NCI-H82 treated with DMSO at 0.1 percent for 48 hours (cell line): ENCODE measurements around the gene SLC26A3.

Source experiments
- DNase-seq: peaks from one replicate; lab custom pipeline; 2025; ENCODE audit not compliant: unreplicated experiment; lab: John Stamatoyannopoulos, UW

Gene SLC26A3

GRCh38 chr7:107751113-107751512, 51.9 kb downstream of the SLC26A3 start:
- no peak for DNase-seq

GRCh38 chr7:107746006-107746405, 57.0 kb downstream of the SLC26A3 start:
- DNase-seq: no peak

GRCh38 chr7:107744345-107744750, 58.7 kb downstream of the SLC26A3 start:
- DNase-seq: no peak

GRCh38 chr7:107743567-107744344, 59.3 kb downstream of the SLC26A3 start, which contains the start of gene CBLL1:
CBLL1 (plus strand) TSS chr7:107744142; CDS start chr7:107744164, 22 bp downstream.
- DNase-seq: peak; percentile 89

- no peak for DNase-seq
Observed at GRCh38 chr7:107742678-107743566, 60.1 kb downstream of the SLC26A3 start.

GRCh38 chr7:107728276-107728675, 74.7 kb downstream of the SLC26A3 start:
- DNase-seq: no peak

GRCh38 chr7:107726356-107727130, 76.5 kb downstream of the SLC26A3 start:
- no peak for DNase-seq

GRCh38 chr7:107725138-107725740, 77.8 kb downstream of the SLC26A3 start:
- no peak for DNase-seq

- DNase-seq: no peak
Observed at GRCh38 chr7:107723255-107723654, 79.8 kb downstream of the SLC26A3 start.

GRCh38 chr7:107721286-107721685, 81.7 kb downstream of the SLC26A3 start:
- no peak for DNase-seq

GRCh38 chr7:107718456-107719193, 84.4 kb downstream of the SLC26A3 start:
- DNase-seq: no peak

GRCh38 chr7:107715531-107715930, 87.5 kb downstream of the SLC26A3 start:
- DNase-seq: no peak
